Testis (tissue), 2 donors: ENCODE data around the gene SUZ12.

Experiments used
- CTCF ChIP-seq, 3 experiments: fragments of 450-650 bp in 2 of 3; fragments of 200-600 bp in 1 of 3; sonication (generic) in 1 of 3; IDR thresholded peaks; one replicate each; pipeline ENCODE4 v1.5.1; 2016 to 2019; ENCODE audit warnings: antibody characterized with exemption in 3 of 3, mild to moderate bottlenecking in 2 of 3, moderate library complexity in 1 of 3
- POLR2A ChIP-seq: fragments of 450-650 bp; IDR thresholded peaks from one replicate; pipeline ENCODE4 v1.6.1; 2017; ENCODE audit warnings: antibody characterized with exemption, mild to moderate bottlenecking, moderate library complexity

GRCh38 chr17:32016231-32016630, 79.4 kb downstream of the SUZ12 start:
- TF ChIP-seq CTCF (IDR thresholded peaks at IDR 0.05) (no peak), POLR2A (no peak)
